ENCODE measurements around the gene THSD8. TPM values are rescaled to one million over a fixed set of nuclear protein-coding genes. Genes with fewer than 3 reads are reported as not detected.
A peak's percentile ranks its signal among the peaks of the same experiment; 100 is the strongest.

Gene THSD8
- polyA plus RNA-seq, 2 of the 4 experiments (the other 2 are of a cell fraction), result 4.9 TPM; not detected in 1

GRCh38 chr19:12833418-12833737 is 31.5 kb downstream of the THSD8 start (continued):
- no peak for TF ChIP-seq NFE2L2 (conservative IDR thresholded peaks at IDR 0.05; ENCODE audit: low read length)
- no peak for TF ChIP-seq SREBF2 (IDR thresholded peaks at IDR 0.05)
- TF ChIP-seq MYC (IDR thresholded peaks at IDR 0.05; ENCODE audit: borderline replicate concordance, low read length), result no peak
- no peak for TF ChIP-seq JUN (IDR thresholded peaks at IDR 0.05)
- TF ChIP-seq BCL3 (IDR thresholded peaks at IDR 0.05), result no peak

GRCh38 chr19:12833738-12834565 is 32.1 kb downstream of the THSD8 start:
- 27% methylated on average over 5 of the region's 87 CpGs for WGBS (ENCODE audit: missing lambda C conversion rate)
- Histone ChIP-seq H3K9me3 (no peaks in the 10 kb centered on the region), H3K4me2 (peak overlapping the region; percentile 84), H3K27ac (peak overlapping the region; percentile 58 to 85), H3K4me3 (peak overlapping the region; percentile 55), H3K4me1 (peaks cover 15% of the 10 kb centered on the region)
- TF ChIP-seq SMC3 (IDR thresholded peaks at IDR 0.05) (no peak), SREBF2 (IDR thresholded peaks at IDR 0.05) (no peak), NR3C1 (IDR thresholded peaks at IDR 0.05) (no peak), MAFK (IDR thresholded peaks at IDR 0.05; ENCODE audit: partially characterized antibody) (no peak), EHF (CRISPR knock-in tag; IDR thresholded peaks at IDR 0.05) (no peak), RARB (CRISPR knock-in tag; IDR thresholded peaks at IDR 0.05) (no peak), FOSB (CRISPR knock-in tag; IDR thresholded peaks at IDR 0.05) (no peak), MYC (IDR thresholded peaks at IDR 0.05; ENCODE audit: borderline replicate concordance, low read length) (no peak), HES2 (IDR thresholded peaks at IDR 0.05) (no peak), JUNB (IDR thresholded peaks at IDR 0.05) (no peak), BHLHE40 (IDR thresholded peaks at IDR 0.05; ENCODE audit: low read depth, low read length) (no peak), BCL3 (IDR thresholded peaks at IDR 0.05) (no peak)
- FAIRE-seq (no peak), ATAC-seq (peak; percentile 25 to 32; a peak in 4 of 6 replicates), DNase-seq (ENCODE audit: low read depth in 1 of 2, low spot score in 1 of 2) (no peak)
- ChIA-PET POLR2A (no interaction called here), CTCF (interaction anchor here (1.1 to 2.2 kb wide), 6 partner anchors 9 to 73 kb away, joined by 4 to 16 read pairs (median 4); no protein-coding TSS in a partner anchor)

- Histone ChIP-seq H3K9me3 (no peaks in the 10 kb centered on the region), H3K27ac (peak within 1 kb of the TSS; percentile 58 to 85), H3K4me3 (peak within 1 kb of the TSS; percentile 55), H3K4me2 (peak within 1 kb of the TSS; percentile 84), H3K4me1 (peaks cover 17% of the 10 kb centered on the region)
- FAIRE-seq (no peak), ATAC-seq (no peak), DNase-seq (ENCODE audit: low read depth in 1 of 2, low spot score in 1 of 2) (no peak)
- WGBS (ENCODE audit: missing lambda C conversion rate), result 67% methylated on average over 10 of the region's 20 CpGs
- CTCF ChIA-PET, result interaction anchor here (1.1 to 2.2 kb wide), 6 partner anchors 10 to 74 kb away, joined by 4 to 16 read pairs (median 4); no protein-coding TSS in a partner anchor
- POLR2A ChIA-PET, result no interaction called here
- TF ChIP-seq RFX5 (IDR thresholded peaks at IDR 0.05) (no peak), HEYL (CRISPR knock-in tag; IDR thresholded peaks at IDR 0.05) (no peak), CEBPB (IDR thresholded peaks at IDR 0.05) (no peak), CHD2 (IDR thresholded peaks at IDR 0.05; ENCODE audit: low read length, partially characterized antibody) (no peak), KDM1A (IDR thresholded peaks at IDR 0.05; ENCODE audit: low read depth) (no peak), FOXS1 (CRISPR knock-in tag; IDR thresholded peaks at IDR 0.05) (no peak)
These were observed 32.7 kb downstream of the THSD8 start, which contains the start of gene RTBDN for GRCh38 chr19:12834566-12834943. Gene RTBDN (minus strand): TSS chr19:12834579. CDS start chr19:12829979, 4,600 bp downstream.

Measured in A549 (cell line).